ENCODE data around the gene CLEC16A. TPM values are rescaled to one million over a fixed set of nuclear protein-coding genes. Genes with fewer than 3 reads are reported as not detected.

CLEC16A gene
- total RNA-seq, 1 donor from 2014 or later, result 58.1 TPM

DNA sequence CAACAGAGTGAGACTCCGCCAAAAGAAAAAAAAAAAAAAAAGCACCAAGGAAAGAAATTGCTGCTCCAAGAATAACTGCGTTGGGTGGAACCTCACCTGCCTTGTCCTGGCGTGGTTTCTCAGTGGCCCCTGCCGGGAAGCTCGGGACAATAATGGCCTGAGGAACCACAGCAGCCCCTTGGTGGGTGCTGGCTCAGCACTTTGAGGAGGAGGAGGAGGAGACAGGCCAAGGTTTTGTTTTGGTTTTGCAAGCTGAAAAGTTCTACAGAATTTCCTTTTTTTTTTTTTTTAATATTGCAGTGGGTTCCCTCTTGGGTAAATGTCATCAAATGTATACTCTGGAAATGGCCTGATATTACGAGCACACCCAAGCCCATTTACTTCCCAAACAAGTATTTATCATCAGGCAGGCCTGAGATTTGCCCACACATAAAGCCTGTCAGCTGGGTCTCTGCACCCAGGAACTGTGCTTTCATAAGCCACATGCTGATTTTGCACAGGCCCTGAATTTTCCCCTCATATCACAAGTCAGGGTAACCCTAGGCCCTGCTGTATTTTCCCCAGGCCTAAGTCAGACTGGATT lies 233.3 kb downstream of the CLEC16A start:
- Mint-ChIP-seq H3K27me3 (ENCODE audit: unreplicated experiment) (peaks cover 3% of the 10 kb centered on the region), H3K4me1 (ENCODE audit: unreplicated experiment) (peaks cover 12% of the 10 kb centered on the region), H3K36me3 (ENCODE audit: low read depth, unreplicated experiment) (peaks cover 34% of the 10 kb centered on the region), H3K4me3 (ENCODE audit: unreplicated experiment) (no peak overlapping the region), H3K27ac (ENCODE audit: unreplicated experiment) (no peak overlapping the region), H3K9me3 (ENCODE audit: unreplicated experiment) (no peaks in the 10 kb centered on the region)
- DNase-seq (ENCODE audit: low spot score), result no peak
- TF ChIP-seq, protein P1, sequence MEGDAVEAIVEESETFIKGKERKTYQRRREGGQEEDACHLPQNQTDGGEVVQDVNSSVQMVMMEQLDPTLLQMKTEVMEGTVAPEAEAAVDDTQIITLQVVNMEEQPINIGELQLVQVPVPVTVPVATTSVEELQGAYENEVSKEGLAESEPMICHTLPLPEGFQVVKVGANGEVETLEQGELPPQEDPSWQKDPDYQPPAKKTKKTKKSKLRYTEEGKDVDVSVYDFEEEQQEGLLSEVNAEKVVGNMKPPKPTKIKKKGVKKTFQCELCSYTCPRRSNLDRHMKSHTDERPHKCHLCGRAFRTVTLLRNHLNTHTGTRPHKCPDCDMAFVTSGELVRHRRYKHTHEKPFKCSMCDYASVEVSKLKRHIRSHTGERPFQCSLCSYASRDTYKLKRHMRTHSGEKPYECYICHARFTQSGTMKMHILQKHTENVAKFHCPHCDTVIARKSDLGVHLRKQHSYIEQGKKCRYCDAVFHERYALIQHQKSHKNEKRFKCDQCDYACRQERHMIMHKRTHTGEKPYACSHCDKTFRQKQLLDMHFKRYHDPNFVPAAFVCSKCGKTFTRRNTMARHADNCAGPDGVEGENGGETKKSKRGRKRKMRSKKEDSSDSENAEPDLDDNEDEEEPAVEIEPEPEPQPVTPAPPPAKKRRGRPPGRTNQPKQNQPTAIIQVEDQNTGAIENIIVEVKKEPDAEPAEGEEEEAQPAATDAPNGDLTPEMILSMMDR (IDR thresholded peaks at IDR 0.05; ENCODE audit: unreplicated experiment), result no peak

DNA sequence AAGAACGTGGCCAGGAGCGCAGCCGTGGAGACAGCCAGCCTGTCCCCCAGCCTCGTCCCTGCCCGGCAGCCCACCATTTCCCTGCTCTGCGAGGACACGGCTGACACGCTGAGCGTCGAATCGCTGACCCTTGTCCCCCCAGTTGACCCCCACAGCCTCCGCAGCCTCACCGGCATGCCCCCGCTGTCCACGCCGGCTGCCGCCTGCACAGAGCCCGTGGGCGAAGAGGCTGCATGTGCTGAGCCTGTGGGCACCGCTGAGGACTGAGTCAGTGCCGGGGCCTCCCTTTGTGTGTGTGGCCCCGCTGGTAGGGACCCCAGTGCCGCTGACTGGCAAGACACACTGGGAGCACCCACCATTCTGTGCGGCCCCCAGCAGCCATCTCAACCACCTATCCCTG lies 234.1 kb downstream of the CLEC16A start:
- Mint-ChIP-seq H3K4me1 (ENCODE audit: unreplicated experiment) (peaks cover 12% of the 10 kb centered on the region), H3K4me3 (ENCODE audit: unreplicated experiment) (no peak overlapping the region), H3K9me3 (ENCODE audit: unreplicated experiment) (no peaks in the 10 kb centered on the region), H3K27ac (ENCODE audit: unreplicated experiment) (no peak overlapping the region), H3K27me3 (ENCODE audit: unreplicated experiment) (peaks cover 3% of the 10 kb centered on the region), H3K36me3 (ENCODE audit: low read depth, unreplicated experiment) (peaks cover 30% of the 10 kb centered on the region)
- DNase-seq (ENCODE audit: low spot score), result no peak
- TF ChIP-seq, protein P1 (IDR thresholded peaks at IDR 0.05; ENCODE audit: unreplicated experiment), result no peak

DNA sequence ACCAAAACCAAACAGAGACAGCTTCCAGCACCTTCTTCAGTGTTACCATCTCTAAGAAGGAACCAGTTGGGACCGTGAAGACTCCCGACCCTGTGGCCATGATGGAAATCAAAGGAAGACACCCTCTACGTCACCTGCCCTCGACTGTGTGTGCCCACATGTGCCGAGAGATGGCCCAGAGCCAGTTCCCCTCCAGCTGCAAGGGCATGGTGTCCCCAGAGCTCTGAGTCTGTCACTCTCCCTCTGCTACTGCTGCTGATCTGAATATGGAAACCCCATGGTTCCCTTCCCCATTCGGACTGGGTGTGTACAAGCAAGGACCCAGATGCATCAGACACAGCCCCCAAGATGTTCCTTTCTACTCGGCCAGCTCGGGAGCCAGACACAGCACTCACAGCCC lies 235.2 kb downstream of the CLEC16A start:
- peaks cover 11% of the 10 kb centered on the region for H3K4me1 Mint-ChIP-seq (ENCODE audit: unreplicated experiment)
- H3K36me3 Mint-ChIP-seq (ENCODE audit: low read depth, unreplicated experiment), result peaks cover 24% of the 10 kb centered on the region
- no peak for DNase-seq (ENCODE audit: low spot score)
- TF ChIP-seq, protein P1 (IDR thresholded peaks at IDR 0.05; ENCODE audit: unreplicated experiment), result no peak
- H3K9me3 Mint-ChIP-seq (ENCODE audit: unreplicated experiment), result no peaks in the 10 kb centered on the region
- no peak overlapping the region for H3K4me3 Mint-ChIP-seq (ENCODE audit: unreplicated experiment)
- H3K27me3 Mint-ChIP-seq (ENCODE audit: unreplicated experiment), result peaks cover 8% of the 10 kb centered on the region
- no peak overlapping the region for H3K27ac Mint-ChIP-seq (ENCODE audit: unreplicated experiment)

DNA sequence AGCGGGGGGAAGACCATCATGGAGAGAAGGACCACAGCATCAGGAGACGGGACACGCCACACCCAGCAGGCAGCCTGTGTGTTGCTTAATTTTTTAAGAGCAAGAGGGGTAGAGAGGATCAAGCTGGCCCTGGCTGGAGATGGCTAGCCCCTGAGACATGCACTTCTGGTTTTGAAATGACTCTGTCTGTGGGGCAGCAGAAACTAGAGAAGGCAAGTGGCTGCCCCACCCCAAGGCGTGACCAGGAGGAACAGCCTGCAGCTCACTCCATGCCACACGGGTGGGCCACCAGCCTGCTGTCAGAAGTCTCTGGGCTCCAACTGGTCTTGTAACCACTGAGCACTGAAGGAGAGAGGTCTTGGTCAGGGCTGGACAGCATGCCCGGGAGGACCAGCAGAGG lies 236.1 kb downstream of the CLEC16A start:
- TF ChIP-seq, protein P1 (IDR thresholded peaks at IDR 0.05; ENCODE audit: unreplicated experiment), result no peak
- Mint-ChIP-seq H3K36me3 (ENCODE audit: low read depth, unreplicated experiment) (peaks cover 16% of the 10 kb centered on the region), H3K9me3 (ENCODE audit: unreplicated experiment) (no peaks in the 10 kb centered on the region), H3K27ac (ENCODE audit: unreplicated experiment) (no peak overlapping the region), H3K4me3 (ENCODE audit: unreplicated experiment) (peak overlapping the region; percentile 70), H3K4me1 (ENCODE audit: unreplicated experiment) (peaks cover 3% of the 10 kb centered on the region), H3K27me3 (ENCODE audit: unreplicated experiment) (peaks cover 8% of the 10 kb centered on the region)
- no peak for DNase-seq (ENCODE audit: low spot score)

DNA sequence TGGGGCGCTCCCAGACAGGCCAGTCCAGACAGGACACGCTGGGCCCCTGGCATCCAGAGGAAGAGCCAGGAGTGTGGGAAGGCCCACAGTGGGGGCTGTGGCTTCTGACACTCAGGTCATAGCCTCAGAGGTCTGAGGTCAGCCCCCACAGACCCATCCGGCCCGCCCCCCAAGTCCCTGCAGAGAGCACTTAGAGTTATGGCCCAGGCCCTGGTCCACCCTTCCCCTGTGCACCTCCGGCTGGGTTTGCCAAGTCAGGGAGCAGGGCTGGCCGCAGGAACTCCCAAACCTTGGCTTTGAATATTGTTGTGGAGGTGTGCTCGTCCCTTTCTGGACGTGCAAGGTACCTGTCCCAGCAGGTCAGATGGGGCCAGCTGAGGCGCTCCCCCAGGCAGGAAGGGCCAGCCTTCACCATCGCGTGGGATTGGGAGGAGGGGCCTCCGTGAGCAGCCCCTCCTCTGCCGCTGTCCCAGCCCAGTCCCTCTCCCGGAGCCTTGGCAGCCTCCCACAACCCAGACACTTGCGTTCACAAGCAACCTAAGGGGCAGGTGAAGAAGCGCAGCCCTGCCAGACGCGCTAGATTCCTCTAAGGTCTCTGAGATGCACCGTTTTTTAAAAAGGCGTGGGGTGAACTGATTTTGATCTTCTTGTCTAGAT lies 237.0 kb downstream of the CLEC16A start:
- TF ChIP-seq, protein P1 (IDR thresholded peaks at IDR 0.05; ENCODE audit: unreplicated experiment), result no peak
- Mint-ChIP-seq H3K27me3 (ENCODE audit: unreplicated experiment) (peaks cover 8% of the 10 kb centered on the region), H3K27ac (ENCODE audit: unreplicated experiment) (no peak overlapping the region), H3K4me1 (ENCODE audit: unreplicated experiment) (peaks cover 3% of the 10 kb centered on the region), H3K4me3 (ENCODE audit: unreplicated experiment) (no peak overlapping the region), H3K36me3 (ENCODE audit: low read depth, unreplicated experiment) (peaks cover 16% of the 10 kb centered on the region), H3K9me3 (ENCODE audit: unreplicated experiment) (no peaks in the 10 kb centered on the region)
- DNase-seq (ENCODE audit: low spot score), result no peak
